Dermis blood vessel endothelial cell (primary cell): ENCODE data around the gene DOK6. TPM values are rescaled to one million over a fixed set of nuclear protein-coding genes. Genes with fewer than 3 reads are reported as not detected.

ENCODE experiments used
- DNase-seq: peaks from one replicate; pipeline ENCODE4 v3.0.0; 2010
- total RNA-seq: library from RNA; depleted of rRNA; stranded (reverse); fragments of >200 nt; gene quantifications from 2 replicates; pipeline ENCODE4 v1.2.3, GENCODE V29; 2014

DOK6 gene
- total RNA-seq, 1 donor from 2014 or later = under 0.01 TPM

DNA sequence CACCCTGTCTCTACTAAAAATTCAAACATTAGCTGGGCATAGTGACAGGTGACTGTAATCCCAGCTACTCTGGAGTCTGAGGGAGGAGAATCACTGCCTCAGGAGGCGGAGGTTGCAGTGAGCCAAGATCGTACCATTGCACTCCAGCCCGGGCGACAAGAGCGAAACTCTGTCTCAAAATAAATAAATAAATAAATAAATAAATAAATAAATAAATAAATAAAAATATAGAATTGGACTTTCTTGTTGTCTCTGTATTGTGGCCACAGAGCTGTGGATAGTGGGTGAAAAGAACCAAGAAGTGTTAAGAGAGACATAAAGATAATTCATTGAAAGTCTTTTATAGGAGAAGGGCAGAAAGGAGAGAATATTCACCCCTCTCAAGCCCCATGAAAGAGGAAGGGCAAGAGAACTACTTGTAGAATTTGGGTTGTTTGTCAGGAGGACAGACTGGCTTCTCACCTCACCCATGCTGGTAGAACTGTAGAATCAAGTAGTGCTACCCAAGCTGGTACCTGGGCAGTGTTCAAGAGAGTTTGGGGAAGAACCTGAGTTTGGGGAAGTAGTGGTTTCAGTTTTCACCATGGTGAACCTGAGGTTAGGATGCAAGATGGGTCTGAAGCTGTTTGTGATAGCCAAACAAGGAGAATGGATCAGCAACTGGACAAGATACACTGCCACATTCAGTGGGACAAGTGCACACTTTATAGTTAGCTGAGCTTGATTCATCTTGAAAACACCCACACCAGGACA lies 290.5 kb downstream of the DOK6 start:
- DNase-seq = no peak

DNA sequence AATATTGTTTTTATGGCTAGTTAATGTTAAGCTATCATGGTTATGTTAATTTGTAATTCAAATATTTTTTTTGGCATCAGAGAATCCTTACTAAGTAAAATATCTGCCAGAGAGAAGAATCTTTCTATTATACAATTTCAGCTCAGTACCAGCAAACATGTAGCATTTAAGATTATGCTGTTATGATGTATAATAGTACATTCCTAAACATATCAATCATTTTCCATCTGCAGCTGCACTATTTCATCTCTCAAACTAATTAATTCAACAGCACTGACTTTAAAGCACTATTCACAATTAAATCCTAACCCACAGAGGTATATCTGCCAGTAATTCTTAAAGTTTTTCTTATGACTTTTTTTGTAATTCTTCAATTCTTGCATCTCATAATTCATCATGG lies 296.4 kb downstream of the DOK6 start:
- no peak for DNase-seq

GRCh38 chr18:69697689-69698088 lies 297.0 kb downstream of the DOK6 start:
- DNase-seq = no peak

GRCh38 chr18:69701305-69701704 lies 300.6 kb downstream of the DOK6 start:
- DNase-seq = no peak

DNA sequence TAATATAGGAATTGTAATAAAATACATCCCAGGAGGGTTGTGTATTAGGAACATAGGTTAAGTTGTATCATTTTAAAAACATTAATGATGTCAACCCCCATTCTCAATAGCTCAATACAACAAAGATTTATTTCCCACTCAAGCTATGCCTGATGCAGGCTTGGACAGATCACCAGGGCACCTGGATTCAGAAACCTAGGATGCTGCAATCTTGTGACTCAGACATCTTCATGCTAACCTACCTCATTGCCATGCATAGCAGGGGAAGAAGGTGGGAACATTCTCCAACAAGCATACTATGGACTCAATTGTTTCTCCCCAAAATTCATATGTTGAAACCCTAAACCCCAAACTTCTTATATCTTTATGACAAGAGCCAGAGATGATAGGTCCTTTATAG lies 302.8 kb downstream of the DOK6 start:
- no peak for DNase-seq

DNA sequence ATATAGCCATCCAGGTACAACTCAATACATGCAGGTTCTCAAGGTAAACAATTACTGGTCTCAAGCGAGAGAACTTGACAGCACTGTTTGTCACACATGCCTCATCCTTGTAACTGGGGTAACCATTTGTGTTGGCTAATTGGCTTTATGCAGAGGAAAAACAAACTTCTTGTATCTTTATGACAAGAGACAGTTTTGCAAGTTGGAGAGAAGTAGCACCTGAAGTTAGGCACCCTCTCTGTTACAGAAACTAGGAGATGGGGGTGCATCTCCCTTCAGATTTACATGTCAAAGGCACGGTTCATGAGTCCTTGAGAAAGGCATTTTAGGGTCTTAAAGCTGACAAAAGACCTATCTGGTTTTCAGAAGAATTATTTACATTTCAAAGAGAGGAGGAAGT lies 305.3 kb downstream of the DOK6 start:
- no peak for DNase-seq

GRCh38 chr18:69708844-69709243 lies 308.2 kb downstream of the DOK6 start:
- no peak for DNase-seq

DNA sequence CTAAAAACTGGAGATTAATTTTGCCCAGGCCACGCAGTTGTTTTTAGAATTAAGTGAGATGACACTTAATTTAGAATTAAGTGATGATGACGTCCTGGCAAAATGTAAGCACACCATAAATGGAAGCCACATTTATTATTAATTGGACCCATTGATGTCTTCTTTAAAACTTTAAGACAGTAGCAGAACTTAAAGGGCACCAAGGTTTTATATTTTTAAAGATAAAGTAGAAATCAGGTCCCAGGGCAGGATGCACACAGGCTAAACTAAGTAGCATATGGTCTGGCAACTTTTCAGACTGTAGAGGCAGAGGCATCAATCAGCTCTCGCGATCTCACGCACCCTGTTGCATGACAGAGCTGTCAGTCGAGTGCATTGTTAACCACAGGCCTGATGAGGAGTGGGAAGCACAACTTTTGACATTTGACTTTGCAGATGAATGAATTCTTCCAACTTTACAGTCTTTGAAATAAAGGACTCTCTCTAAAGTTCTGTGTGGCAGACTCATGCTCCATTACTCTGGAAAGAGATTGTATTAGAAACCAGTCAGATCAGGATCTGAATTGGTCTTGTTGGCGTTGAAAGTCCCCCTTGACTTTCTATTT lies 314.6 kb downstream of the DOK6 start:
- no peak for DNase-seq

GRCh38 chr18:69717586-69717985 lies 316.9 kb downstream of the DOK6 start:
- DNase-seq = no peak

DNA sequence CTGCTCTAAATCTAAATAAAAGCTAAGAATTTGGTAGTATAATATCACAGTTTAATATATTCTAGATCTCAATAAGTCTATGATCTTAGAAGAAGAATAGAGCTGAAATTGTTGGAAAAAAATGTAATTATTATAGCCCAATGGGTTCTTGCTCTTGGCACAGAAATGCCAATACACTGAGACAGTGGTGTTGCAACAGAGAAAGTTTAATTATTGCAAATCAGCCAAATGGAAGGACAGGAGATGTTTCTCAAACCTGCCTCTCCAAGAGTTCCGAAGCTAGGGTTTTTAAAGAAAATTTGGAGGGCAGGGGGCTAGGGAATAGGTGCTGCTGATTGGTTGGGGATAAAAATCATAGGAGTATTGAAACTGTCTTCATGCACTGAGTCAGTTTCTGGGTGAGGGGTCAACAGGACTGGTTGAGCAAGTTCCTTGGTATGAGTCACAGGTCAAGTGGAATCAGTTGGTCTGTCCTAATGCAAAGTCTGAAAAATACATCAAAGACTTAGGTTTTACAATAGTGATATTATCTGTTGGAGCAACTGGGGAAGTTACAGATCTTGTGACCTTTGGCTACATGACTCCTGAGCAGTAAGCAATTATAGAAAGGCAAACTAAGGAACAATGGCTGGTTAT lies 318.3 kb downstream of the DOK6 start:
- no peak for DNase-seq

DNA sequence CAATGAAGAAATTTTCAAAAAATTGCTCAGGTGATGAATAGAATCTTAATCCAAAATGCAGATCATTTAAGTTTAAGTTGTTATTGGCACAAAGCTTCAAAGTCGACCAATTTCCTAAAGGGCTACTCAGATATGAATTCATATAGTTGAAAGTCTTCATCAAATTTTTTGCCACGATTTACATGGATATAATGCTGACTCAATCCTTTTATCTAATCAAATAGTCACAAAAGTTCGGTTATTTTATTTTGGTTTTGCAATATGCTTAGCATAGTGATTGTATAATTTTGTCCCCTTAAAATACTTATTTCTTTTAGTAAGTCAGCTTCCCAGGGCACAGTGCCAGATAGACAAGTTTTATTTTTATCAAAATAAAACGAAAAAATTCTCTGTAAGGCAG lies 319.7 kb downstream of the DOK6 start:
- DNase-seq = no peak

- no peak for DNase-seq
These were observed 322.7 kb downstream of the DOK6 start for GRCh38 chr18:69723434-69723833.

DNA sequence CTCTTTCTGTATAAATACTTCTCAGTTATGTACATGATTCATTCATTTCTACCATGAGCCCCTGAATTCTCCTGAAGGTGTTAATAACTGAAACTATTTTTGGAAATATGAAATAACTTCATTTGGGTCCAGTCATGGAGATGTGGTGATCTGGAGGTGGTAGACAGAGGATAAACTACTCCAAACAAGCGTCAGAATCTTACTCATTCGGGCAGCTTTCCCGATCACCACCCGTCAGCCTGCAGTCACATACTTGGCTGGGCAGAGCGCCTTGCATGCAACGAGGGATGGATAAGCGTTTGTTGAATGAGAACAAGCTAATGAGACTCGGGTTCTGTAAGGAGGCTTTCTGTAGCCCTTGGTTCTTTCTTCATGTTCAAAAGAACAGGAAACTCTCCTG lies 324.3 kb downstream of the DOK6 start:
- DNase-seq = no peak

- no peak for DNase-seq
These were observed 325.3 kb downstream of the DOK6 start for GRCh38 chr18:69725855-69726508.

GRCh38 chr18:69727912-69728572 lies 327.4 kb downstream of the DOK6 start:
- no peak for DNase-seq

DNA sequence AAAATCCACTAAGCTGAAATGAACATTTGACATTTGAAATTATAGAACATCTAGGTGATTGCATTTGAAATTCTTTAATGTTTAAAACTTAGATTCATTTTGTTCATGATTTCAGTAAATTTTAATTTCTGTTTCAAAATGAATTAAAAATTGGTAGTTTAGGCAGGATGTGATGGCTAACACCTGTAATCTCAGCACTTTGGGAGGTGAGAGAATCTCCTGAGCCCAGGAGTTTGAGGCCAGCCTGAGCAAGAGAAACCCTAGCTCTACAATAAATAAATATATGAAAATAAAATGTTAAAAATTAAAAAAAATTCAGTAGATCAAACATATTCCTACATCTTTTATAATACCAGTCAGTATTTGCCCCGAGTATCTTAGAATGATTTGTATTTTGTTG lies 330.0 kb downstream of the DOK6 start:
- DNase-seq = no peak

DNA sequence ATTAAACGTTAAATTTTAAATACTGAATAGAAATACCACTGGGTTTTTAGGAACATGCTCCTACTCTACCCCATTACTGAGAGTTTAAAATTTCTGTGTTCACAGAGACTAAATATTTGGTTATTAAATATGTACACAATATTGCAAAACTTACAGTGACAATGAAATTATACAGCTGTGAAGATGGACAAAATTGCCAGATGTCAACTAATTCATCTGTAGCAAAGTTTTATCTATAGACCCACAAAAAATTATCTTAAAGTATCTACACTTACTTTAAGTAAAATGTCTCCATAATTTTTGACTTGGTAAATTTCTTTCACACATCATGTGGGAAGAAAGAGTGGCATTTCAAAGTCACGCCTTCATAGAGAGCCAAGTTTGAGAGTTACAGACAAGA lies 333.8 kb downstream of the DOK6 start:
- no peak for DNase-seq

DNA sequence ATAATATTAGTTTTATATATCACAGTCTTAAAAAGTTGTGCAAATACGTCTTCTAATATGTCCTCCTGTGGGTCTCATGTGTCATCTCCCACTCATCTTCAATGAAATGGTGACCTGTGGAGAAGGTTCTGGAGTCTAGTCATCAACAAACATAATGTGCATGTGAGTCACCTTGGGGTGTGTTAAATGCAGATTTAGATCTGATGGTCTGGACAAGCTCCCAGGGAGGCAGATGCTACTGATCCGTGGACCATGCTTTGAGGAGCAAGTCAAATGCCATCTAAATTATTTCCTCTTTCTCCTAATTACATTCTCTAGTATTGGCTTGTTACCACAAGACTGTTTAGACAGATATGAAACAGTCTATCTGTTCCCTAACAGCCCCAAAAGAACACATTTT lies 336.0 kb downstream of the DOK6 start:
- DNase-seq = no peak

DNA sequence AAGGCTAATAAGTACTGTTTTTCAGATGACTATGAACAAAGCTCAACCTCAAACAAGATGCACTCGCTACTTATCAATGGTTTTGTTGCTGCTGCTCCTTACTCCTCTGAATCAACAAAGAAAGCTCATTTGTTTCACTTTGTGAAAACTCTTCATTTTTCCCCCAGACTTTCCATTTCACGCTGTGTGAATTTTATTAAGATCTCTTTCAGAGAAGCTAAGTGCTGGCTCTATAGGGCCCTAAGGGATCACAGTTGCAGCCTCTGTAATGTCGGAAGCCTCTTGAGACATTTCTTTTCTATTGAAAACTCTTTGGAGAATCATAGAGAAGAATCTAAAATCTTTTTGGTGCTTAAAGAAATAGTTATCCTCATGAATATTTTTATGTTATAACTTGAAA lies 337.2 kb downstream of the DOK6 start:
- no peak for DNase-seq

DNA sequence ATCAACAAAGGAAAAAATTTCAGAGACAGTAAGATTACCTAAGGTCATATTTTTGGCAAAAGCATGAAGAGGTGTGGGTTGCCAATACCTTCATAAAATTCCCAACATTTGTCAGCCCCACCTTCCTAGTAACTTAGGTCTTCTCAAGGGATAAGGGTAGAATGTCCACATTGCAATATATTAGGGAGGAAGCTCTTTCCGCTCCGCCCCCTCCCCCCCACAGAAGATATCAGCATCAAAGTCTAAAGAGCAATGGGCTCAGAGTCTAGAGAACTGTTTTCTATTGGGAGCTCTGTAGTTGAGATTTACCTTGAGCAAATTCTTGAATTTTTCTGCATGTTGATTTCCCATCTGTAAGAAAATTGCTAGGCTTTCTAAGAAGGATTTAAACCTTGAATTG lies 346.7 kb downstream of the DOK6 start:
- DNase-seq = no peak

GRCh38 chr18:69752737-69753380 lies 352.2 kb downstream of the DOK6 start:
- no peak for DNase-seq

DNA sequence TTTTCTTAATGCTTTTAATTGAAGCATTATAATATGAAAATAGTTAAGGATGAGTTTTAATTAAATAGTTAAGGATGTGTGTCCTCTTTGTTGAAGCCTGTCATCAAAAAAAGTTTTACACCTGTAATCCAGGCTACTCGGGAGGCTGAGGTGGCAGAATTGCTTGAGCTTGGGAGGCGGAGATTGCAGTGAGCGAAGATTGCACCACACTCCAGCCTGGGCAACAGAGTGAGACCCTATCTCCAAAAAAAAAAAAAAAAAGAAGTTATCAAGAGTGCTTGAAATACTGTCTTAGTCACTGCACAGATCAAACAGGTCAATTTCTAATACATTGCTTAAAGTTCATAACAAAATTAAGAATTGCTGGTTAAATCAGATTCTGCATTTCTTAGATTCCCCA lies 353.4 kb downstream of the DOK6 start:
- DNase-seq = no peak

- DNase-seq = no peak
These were observed 354.4 kb downstream of the DOK6 start for GRCh38 chr18:69755041-69755440.
